Lung (tissue), 12 donors: Measurements from ENCODE around the gene WDR73. TPM values are rescaled to one million over a fixed set of nuclear protein-coding genes. Genes with fewer than 3 reads are reported as not detected.

Experiments used
- ATAC-seq: fragments of 200-7000 bp; cut with Tn5 transposase; one replicate; pipeline ENCODE4 v1.9.1; 2020; ENCODE audit warnings: moderate number of reproducible peaks; ENCODE audit not compliant: insufficient read depth, low FRiP score
- DNase-seq, 3 donors: peaks; one replicate each; pipeline ENCODE4 v3.0.0-alpha.2; 2013 to 2017
- H3K27ac ChIP-seq, 2 donors: one replicate each; pipeline ENCODE4 v1.5.1; 2013; ENCODE audit warnings: mild to moderate bottlenecking in 2 of 2, moderate library complexity in 2 of 2, control low read depth in 1 of 2, inconsistent platforms in 1 of 2, low read depth in 1 of 2, low read length in 1 of 2
- H3K27me3 ChIP-seq, 3 donors: one replicate each; pipeline ENCODE4 v1.5.1; 2013; ENCODE audit warnings: low read length in 2 of 3; ENCODE audit not compliant: control insufficient read depth in 3 of 3, insufficient read depth in 3 of 3
- H3K36me3 ChIP-seq, 4 donors: one replicate each; pipeline ENCODE4 v1.5.1; 2013; ENCODE audit warnings: low read length in 4 of 4, mild to moderate bottlenecking in 1 of 4, moderate library complexity in 1 of 4; ENCODE audit not compliant: control insufficient read depth in 4 of 4, insufficient read depth in 4 of 4
- H3K4me1 ChIP-seq, 5 donors: one replicate each; pipeline ENCODE4 v1.5.1; 2013; ENCODE audit warnings: low read length in 5 of 5, mild to moderate bottlenecking in 2 of 5, moderate library complexity in 1 of 5; ENCODE audit not compliant: control insufficient read depth in 5 of 5, insufficient read depth in 5 of 5
- H3K4me3 ChIP-seq: one replicate; pipeline ENCODE4 v1.5.1; 2013; ENCODE audit warnings: mild to moderate bottlenecking, control low read depth, moderate library complexity
- H3K9ac ChIP-seq, 2 donors: one replicate each; pipeline ENCODE4 v1.5.1; 2013; ENCODE audit warnings: low read length in 2 of 2, control low read depth in 1 of 2; ENCODE audit not compliant: insufficient read depth in 1 of 2
- H3K9me3 ChIP-seq, 4 donors: one replicate each; pipeline ENCODE4 v1.5.1; 2013; ENCODE audit warnings: low read length in 3 of 4, mild to moderate bottlenecking in 1 of 4, moderate library complexity in 1 of 4; ENCODE audit not compliant: control insufficient read depth in 4 of 4, insufficient read depth in 3 of 4
- WGBS, 2 donors: extraction: QIAGEN DNeasy Blood & Tissue Kit; methylation state at CpG; one replicate each; pipeline ENCODE4 v1.1.7; 2013; 5-methylcytosine and 5-hydroxymethylcytosine counted together
- polyA plus RNA-seq, 2 donors: library from polyadenylated mRNA; stranded (reverse); fragments of 200-250 nt; gene quantifications; one replicate each; pipeline ENCODE4 v1.2.1, GENCODE V29; 2013
- total RNA-seq, 2 donors: library from RNA; depleted of rRNA in 1 of 2; stranded (reverse); fragments of >200 nt in 1 of 2; gene quantifications; one replicate each; pipeline ENCODE4 v1.2.1, GENCODE V29; 2014 to 2021
- TF ChIP-seq, protein P1 (sequence below): IDR thresholded peaks from 2 replicates; pipeline ENCODE4 v1.5.1; 2012; ENCODE audit warnings: mild to moderate bottlenecking; ENCODE audit errors: control extremely low read depth, extremely low read depth
- donor health status: control.
- donor health status: control.
- donor health status: Bipolar disorder and iron deficiency.
- donor health status: healthy.
- donor health status: DM: yes; HTN: yes; CAD: no.

Gene WDR73
- total and polyA plus RNA-seq, 4 donors, result 18.2 to 35.6 (median 26.5) TPM

DNA sequence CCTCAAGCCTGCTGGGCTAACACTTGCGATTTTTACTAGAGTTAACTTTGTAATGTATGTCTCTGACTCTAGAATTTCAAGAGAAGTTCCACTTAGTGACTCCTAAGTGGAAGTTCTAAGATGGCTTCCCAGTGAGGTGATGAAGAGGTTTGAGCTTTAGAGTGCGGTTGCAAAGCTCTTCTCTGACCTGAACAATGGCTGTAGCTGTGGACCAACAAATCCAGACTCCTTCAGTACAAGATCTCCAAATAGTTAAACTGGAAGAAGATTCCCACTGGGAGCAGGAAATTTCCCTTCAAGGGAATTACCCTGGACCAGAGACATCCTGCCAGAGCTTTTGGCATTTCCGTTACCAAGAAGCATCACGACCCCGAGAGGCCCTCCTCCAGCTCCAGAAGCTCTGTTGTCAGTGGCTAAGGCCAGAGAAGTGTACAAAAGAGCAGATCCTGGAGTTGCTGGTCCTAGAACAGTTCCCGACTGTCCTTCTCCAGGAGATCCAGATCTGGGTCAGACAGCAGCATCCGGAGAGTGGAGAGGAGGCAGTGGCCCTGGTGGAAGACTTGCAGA lies 22.3 kb downstream of the WDR73 start:
- Histone ChIP-seq H3K9me3 (no peaks in the 10 kb centered on the region), H3K9ac (peak overlapping the region in 1 of 2 donors; percentile 39), H3K36me3 (peaks cover 0 to 9% (median 2%) of the 10 kb centered on the region in 4 donors), H3K4me3 (peak overlapping the region; percentile 40), H3K27me3 (no peaks in the 10 kb centered on the region), H3K4me1 (peaks cover 8 to 30% (median 13%) of the 10 kb centered on the region in 5 donors), H3K27ac (peak overlapping the region; percentile 85 to 95)
- TF ChIP-seq, protein P1, sequence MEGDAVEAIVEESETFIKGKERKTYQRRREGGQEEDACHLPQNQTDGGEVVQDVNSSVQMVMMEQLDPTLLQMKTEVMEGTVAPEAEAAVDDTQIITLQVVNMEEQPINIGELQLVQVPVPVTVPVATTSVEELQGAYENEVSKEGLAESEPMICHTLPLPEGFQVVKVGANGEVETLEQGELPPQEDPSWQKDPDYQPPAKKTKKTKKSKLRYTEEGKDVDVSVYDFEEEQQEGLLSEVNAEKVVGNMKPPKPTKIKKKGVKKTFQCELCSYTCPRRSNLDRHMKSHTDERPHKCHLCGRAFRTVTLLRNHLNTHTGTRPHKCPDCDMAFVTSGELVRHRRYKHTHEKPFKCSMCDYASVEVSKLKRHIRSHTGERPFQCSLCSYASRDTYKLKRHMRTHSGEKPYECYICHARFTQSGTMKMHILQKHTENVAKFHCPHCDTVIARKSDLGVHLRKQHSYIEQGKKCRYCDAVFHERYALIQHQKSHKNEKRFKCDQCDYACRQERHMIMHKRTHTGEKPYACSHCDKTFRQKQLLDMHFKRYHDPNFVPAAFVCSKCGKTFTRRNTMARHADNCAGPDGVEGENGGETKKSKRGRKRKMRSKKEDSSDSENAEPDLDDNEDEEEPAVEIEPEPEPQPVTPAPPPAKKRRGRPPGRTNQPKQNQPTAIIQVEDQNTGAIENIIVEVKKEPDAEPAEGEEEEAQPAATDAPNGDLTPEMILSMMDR, result no peak
- DNase-seq (no peak), ATAC-seq (no peak)
- 38 to 46% methylated on average over 7 of the region's 7 CpGs for WGBS, 2 donors

GRCh38 chr15:84629033-84629432 lies 25.1 kb downstream of the WDR73 start:
- WGBS, 2 donors, result 94 to 96% methylated on average over 9 of the region's 9 CpGs

DNA sequence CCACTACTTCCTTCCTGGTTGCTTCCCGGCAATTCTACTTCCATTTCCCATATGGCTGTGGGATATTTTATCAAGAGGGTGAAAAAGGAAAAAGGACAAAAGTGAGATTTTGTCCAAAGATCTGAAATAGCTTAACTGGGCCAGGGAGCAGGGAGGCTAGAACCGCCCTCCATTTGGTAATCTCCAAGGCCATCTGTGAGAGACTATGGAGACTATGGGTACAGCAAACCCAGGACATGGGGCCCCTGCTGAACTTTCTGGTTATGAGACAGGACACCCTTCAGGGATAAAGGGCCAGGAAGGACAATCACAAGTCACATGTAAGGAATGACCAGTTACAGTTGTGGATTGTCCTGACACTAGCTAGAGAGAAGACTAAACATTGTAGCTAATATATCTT lies 29.0 kb downstream of the WDR73 start:
- TF ChIP-seq, protein P1, result no peak
- Histone ChIP-seq H3K4me1 (no peaks in the 10 kb centered on the region), H3K27me3 (no peaks in the 10 kb centered on the region), H3K9me3 (peaks cover 0 to 21% (median 14%) of the 10 kb centered on the region in 4 donors), H3K4me3 (no peak overlapping the region), H3K27ac (no peak overlapping the region), H3K36me3 (peaks cover 11 to 27% (median 21%) of the 10 kb centered on the region in 4 donors), H3K9ac (no peak overlapping the region)
- ATAC-seq (no peak), DNase-seq (no peak)
- WGBS, 2 donors, result 67 to 76% methylated on average over 2 of the region's 2 CpGs

More at GRCh38 chr15:84629033-84629432, 25.1 kb downstream of the WDR73 start:
- H3K9me3 ChIP-seq, result no peaks in the 10 kb centered on the region
- TF ChIP-seq, protein P1, result no peak
- no peak for ATAC-seq
- no peak for DNase-seq
- H3K27me3 ChIP-seq, result no peaks in the 10 kb centered on the region
- peaks cover 8 to 22% (median 10%) of the 10 kb centered on the region in 5 donors for H3K4me1 ChIP-seq
- no peaks in the 10 kb centered on the region for H3K36me3 ChIP-seq
- no peak overlapping the region for H3K9ac ChIP-seq
- H3K27ac ChIP-seq, result no peak overlapping the region
- H3K4me3 ChIP-seq, result no peak overlapping the region

- 74 to 79% methylated on average over 7 of the region's 7 CpGs for WGBS, 2 donors
- TF ChIP-seq, protein P1, result no peak
- no peaks in the 10 kb centered on the region for H3K4me1 ChIP-seq
- H3K4me3 ChIP-seq, result no peak overlapping the region
- H3K9ac ChIP-seq, result no peak overlapping the region
- peaks cover 11 to 31% (median 21%) of the 10 kb centered on the region in 4 donors for H3K36me3 ChIP-seq
- peaks cover 0 to 21% (median 15%) of the 10 kb centered on the region in 4 donors for H3K9me3 ChIP-seq
- DNase-seq (no peak), ATAC-seq (no peak)
- H3K27ac ChIP-seq, result no peak overlapping the region
- H3K27me3 ChIP-seq, result no peaks in the 10 kb centered on the region
Observed at GRCh38 chr15:84624359-84624758, 29.7 kb downstream of the WDR73 start.
